Effector memory CD4-positive, alpha-beta T cell (primary cell): ENCODE measurements around the gene TAF11.
"Not testable (repeated sequence)": the region's sequence is repeated elsewhere in the genome, so short reads cannot be mapped to it uniquely, and the experiment has no call there.

Experiments
- DNase-seq, 3 donors: peaks; one replicate each; pipeline ENCODE4 v3.0.0-alpha.2; 2020
- H3K27ac ChIP-seq: 2 replicates; pipeline ENCODE4 v1.7.0; 2013; ENCODE audit warnings: mild to moderate bottlenecking, low read length, moderate library complexity; ENCODE audit not compliant: insufficient read depth, poor library complexity, severe bottlenecking
- H3K27me3 ChIP-seq: replicated peaks from 2 replicates; pipeline ENCODE4 v1.7.0; 2013; ENCODE audit warnings: mild to moderate bottlenecking, low read length; ENCODE audit not compliant: insufficient read depth, control insufficient read depth, poor library complexity, severe bottlenecking
- H3K36me3 ChIP-seq: 2 replicates; pipeline ENCODE4 v1.7.0; 2013; ENCODE audit warnings: mild to moderate bottlenecking, low read length, moderate library complexity; ENCODE audit not compliant: control insufficient read depth, insufficient read depth
- H3K4me1 ChIP-seq: 2 replicates; pipeline ENCODE4 v1.7.0; 2013; ENCODE audit warnings: low read length, mild to moderate bottlenecking; ENCODE audit not compliant: control insufficient read depth, insufficient read depth, poor library complexity, severe bottlenecking
- H3K4me3 ChIP-seq: 2 replicates; pipeline ENCODE4 v1.7.0; 2013; ENCODE audit warnings: low read length, low read depth, mild to moderate bottlenecking; ENCODE audit not compliant: insufficient read depth, poor library complexity, severe bottlenecking
- H3K9me3 ChIP-seq: 2 replicates; pipeline ENCODE4 v1.7.0; 2013; ENCODE audit warnings: mild to moderate bottlenecking, low read length, moderate library complexity; ENCODE audit not compliant: control insufficient read depth

The TAF11 gene

DNA sequence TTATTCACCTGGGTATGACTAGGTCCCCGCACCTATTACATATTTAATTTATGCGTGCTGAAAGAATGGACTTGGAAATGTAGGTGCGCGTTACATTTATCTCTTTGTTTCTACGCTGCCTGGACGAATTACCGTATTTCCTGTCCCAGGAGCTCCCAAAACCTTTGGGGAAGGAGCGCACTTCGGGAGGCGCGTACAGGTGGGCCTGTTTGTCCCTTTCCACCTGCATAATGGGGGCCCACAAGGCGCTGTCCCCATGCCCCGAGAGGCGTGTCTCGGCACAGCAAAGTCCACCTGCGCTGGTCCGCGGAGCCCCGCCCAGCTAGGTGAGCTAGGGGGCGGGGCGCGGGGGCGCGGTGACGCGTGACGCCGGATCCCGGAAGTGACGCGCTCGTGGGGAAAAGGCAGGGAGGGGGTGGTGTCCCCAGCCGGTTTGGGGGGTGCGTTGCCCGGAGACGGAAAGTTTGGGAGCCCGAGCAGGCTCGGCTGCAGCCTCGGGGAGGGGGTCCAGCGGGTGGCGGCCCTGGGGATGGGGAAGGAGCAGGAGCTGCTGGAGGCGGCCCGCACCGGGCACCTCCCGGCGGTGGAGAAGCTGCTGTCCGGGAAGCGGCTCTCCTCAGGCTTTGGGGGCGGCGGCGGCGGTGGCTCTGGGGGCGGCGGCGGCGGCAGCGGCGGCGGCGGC, 1.2 kb upstream of the TAF11 start, which contains the start of gene ANKS1A:
TSS of gene ANKS1A (plus strand) at position 382 of the 682 bp plus-strand sequence. CDS start at position 530, 148 bp downstream.
- Histone ChIP-seq H3K27ac (peak within 1 kb of the TSS; percentile 91), H3K4me3 (peak within 1 kb of the TSS; percentile 87), H3K4me1 (peaks cover 15% of the 10 kb centered on the region), H3K27me3 (no peaks in the 10 kb centered on the region), H3K9me3 (no peaks in the 10 kb centered on the region), H3K36me3 (peaks cover 5% of the 10 kb centered on the region)
- DNase-seq: peak; percentile 84 to 89 (median 87)

DNA sequence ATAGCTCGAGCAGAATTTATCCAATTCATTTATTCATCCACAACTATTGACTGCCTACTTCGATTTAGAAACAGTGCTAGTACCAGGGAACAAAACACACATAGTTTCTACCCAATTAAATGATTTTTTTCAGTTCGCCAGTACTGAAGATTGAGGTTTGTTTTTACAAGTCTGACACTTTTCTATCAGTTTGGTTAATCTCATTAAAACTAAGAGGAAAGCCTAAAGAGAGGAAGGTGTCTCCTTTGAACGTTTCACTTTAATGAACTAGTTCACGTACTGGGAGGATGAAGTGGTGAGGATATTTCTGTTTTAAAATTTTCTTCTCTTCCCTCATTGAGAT, 643 bp upstream of the TAF11 start:
- Histone ChIP-seq H3K36me3 (peaks cover 5% of the 10 kb centered on the region), H3K4me3 (peak overlapping the region; percentile 87), H3K9me3 (no peaks in the 10 kb centered on the region), H3K4me1 (peaks cover 15% of the 10 kb centered on the region), H3K27me3 (no peaks in the 10 kb centered on the region), H3K27ac (peak overlapping the region; percentile 91)
- no peak for DNase-seq

DNA sequence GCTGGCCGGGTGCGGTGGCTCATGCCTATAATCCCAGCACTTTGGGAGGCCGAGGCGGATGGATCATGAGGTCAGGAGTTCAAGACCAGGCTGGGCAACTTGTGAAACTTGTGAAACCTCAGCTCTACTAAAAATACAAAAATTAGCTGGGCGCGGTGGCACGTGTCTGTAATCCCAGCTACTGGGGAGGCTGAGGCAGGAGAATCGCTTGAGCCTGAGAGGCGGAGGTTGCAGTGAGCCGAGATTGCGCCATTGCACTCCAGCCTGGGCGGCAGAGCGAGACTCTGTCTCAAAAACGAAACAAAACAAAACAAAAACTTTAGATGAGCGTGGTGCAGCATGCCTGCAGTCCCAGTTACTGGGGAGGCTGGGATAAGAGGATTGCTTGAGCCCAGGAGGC, 2.0 kb downstream of the TAF11 start:
- not testable (repeated sequence) for H3K4me3 ChIP-seq, DNase-seq, H3K27me3 ChIP-seq, H3K9me3 ChIP-seq, H3K27ac ChIP-seq
- H3K36me3 ChIP-seq: peaks cover 18% of the 10 kb centered on the region
- peaks cover 15% of the 10 kb centered on the region for H3K4me1 ChIP-seq

DNA sequence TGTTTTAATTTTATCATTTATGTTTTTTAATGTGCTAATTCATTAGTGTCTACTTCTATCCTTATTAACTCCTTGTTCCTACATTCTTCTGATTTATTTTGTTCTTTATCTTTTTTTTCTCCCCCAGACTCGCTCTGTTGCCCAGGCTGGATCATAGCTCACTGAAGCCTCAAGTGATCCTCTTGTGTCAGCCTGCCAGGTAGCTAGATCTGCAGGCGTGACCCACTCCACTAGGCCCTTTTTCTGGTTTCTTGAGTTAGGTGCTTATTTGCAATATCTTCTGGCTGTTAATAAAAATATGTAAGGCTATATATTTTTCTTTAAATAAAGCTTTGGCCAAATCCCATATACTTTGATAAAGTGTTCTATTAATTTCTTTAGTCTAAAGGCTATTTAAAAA, 2.8 kb downstream of the TAF11 start:
- Histone ChIP-seq H3K4me1 (peaks cover 8% of the 10 kb centered on the region), H3K4me3 (no peak overlapping the region), H3K27ac (no peak overlapping the region), H3K27me3 (no peaks in the 10 kb centered on the region), H3K36me3 (peaks cover 23% of the 10 kb centered on the region), H3K9me3 (no peaks in the 10 kb centered on the region)
- DNase-seq: no peak

DNA sequence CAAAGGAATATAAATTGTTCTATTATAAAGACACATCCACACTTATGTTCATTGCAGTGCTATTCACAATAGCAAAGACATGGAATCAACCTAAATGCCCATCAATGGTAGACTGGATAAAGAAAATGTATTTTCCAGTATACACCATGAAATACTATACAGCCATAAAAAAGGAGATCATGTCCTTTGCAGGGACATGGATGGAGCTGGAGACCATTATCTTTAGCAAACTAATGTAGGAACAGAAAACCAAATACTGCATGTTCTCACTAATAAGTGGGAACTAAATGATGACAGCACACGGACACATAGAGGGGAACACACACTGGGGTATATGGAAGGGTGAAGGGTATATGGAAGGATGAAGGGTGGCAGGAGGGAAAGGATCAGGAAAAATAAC, 3.8 kb downstream of the TAF11 start:
- not testable (repeated sequence) for H3K27me3 ChIP-seq, H3K9me3 ChIP-seq, H3K4me1 ChIP-seq, DNase-seq, H3K27ac ChIP-seq, H3K4me3 ChIP-seq
- peaks cover 29% of the 10 kb centered on the region for H3K36me3 ChIP-seq

DNA sequence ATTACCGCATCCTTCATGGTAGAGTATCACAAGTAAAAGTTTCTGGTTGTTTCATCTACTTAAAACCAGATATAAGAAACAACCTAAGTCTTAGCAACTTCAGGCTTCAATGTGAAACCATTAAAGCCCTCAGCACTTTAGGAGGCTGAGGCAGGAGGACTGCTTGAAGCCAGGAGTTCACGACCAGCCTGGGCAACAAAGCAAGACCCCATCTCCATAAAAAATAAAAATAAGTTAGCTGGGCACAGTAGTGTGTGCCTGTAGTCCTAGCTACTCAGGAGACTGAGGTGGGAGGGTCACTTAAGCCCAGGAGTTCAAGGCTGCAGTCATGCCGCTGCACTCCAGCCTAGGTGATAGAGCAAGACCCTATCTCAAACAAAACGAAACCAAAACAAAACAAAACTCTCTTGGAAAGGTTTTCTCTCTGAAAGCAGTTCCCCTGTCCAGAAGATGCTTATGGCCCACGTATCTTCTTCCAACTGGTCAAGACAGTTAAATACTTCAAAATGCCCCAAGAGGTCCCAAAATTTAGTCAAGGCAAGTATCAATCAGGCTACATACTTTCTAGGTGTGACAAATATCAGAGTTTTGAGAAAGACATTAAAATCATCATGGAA, 9.9 kb downstream of the TAF11 start:
- peaks cover 45% of the 10 kb centered on the region for H3K36me3 ChIP-seq

DNA sequence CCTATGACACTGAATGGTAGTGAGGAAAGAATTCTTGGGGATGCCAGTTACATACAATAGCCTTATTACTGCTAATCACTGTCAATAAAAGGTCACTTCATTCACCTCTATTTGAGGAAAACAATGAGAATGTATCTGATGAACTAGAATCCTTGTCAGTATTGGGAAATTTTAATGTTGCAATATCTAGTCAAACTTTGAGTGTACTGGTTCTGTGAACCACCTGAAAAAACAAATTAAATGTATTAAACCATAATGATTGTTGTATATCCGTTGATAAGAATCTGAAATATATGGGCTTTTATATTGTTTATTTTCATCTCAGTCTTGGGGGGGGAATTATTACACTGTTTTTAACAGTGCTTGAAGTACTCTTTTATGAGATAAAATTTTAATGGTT, 10.6 kb downstream of the TAF11 start:
- Histone ChIP-seq H3K27me3 (no peaks in the 10 kb centered on the region), H3K4me1 (no peaks in the 10 kb centered on the region), H3K27ac (no peak overlapping the region), H3K9me3 (no peaks in the 10 kb centered on the region), H3K36me3 (peaks cover 47% of the 10 kb centered on the region), H3K4me3 (no peak overlapping the region)
- no peak for DNase-seq

More for the DNA sequence above, 9.9 kb downstream of the TAF11 start:
- DNase-seq: no peak
- no peak overlapping the region for H3K27ac ChIP-seq
- no peaks in the 10 kb centered on the region for H3K27me3 ChIP-seq
- H3K4me3 ChIP-seq: no peak overlapping the region
- no peaks in the 10 kb centered on the region for H3K4me1 ChIP-seq
- H3K9me3 ChIP-seq: no peaks in the 10 kb centered on the region

DNA sequence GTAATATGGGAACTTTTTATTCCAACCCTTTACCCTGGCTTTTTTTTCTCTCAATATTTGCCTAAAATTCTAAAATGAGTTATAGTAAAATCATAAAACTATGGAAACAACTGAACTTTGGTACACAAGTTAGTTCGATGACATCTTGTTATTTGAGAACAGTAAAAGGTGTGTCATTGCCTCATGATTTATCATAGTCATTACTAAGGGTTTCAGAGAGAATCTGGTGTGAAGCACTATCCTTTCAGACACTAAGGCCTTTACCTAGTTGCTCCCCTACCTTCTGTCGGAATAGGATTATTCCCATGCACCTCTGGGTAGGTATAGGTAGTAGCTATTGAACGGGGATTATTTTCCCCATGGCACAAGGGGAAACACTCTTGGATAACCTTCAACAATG, 11.4 kb downstream of the TAF11 start:
- no peak for DNase-seq
- Histone ChIP-seq H3K27ac (no peak overlapping the region), H3K4me1 (no peaks in the 10 kb centered on the region), H3K27me3 (no peaks in the 10 kb centered on the region), H3K9me3 (no peaks in the 10 kb centered on the region), H3K36me3 (peaks cover 55% of the 10 kb centered on the region), H3K4me3 (no peak overlapping the region)

DNA sequence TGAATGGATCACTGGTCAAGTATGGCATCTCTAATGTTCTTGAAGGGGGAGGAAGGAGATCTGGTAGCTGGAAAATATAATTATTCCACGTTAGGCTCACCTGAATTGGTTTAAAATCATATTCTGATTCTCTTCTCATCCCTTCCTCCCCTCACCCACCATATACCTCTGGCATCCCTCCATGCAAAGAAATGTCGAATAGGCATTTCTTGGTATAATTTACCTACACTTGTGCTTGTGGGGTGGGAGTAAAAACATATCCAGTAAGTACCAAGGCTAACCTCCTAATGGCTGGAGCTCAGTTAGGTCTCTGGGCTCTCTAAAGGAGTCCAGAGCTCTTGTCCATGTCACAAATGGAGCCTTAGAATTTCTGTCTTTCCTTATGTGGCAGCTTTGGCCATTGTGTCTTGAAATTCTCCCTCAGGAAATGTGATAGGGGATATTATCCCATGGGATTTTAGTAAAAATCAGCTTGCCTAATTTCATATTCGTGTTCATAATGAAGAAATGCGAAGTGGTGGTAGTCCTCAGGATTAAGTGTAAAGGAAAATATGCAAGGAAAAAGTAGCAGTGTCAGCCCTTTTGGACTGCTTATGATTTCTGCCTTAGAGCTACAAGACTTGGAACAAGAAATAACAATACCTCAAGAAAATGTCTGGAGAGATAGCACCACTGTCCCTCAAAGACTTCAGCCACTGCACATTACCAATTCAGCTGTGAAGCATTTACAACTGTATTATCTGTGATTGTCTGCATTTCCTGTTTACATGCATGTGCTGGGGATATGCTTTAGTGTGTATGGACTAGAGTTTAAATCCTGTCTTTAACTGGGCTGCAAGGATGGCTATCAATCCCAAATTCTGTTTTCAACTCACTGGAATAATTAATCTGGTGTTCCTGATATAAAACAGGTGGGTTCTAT, 12.3 kb downstream of the TAF11 start:
- H3K27me3 ChIP-seq: no peaks in the 10 kb centered on the region
- no peak for DNase-seq
- no peak overlapping the region for H3K27ac ChIP-seq
- no peaks in the 10 kb centered on the region for H3K4me1 ChIP-seq
- no peaks in the 10 kb centered on the region for H3K9me3 ChIP-seq
- no peak overlapping the region for H3K4me3 ChIP-seq
- peaks cover 56% of the 10 kb centered on the region for H3K36me3 ChIP-seq

DNA sequence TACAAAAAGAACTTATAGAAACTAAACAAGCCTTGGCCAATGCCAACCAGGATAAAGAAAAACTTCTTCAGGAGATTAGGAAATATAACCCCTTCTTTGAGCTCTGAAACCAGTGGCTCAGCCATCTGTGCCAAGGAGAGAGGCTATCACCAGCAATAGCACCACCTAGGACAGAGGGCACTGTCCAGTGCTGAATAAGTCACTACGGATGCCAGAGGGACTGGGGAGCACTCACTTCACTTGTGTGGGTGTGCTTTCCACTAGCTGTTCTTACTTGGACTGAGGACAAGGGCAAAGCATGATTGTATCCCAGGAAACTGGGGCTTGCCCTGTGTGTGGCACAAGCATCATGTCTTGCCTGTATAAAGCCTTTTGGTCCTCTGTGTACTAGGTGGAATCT, 15.5 kb downstream of the TAF11 start:
- H3K27ac ChIP-seq: no peak overlapping the region
- DNase-seq: no peak
- H3K9me3 ChIP-seq: no peaks in the 10 kb centered on the region
- no peaks in the 10 kb centered on the region for H3K4me1 ChIP-seq
- no peaks in the 10 kb centered on the region for H3K27me3 ChIP-seq
- no peak overlapping the region for H3K4me3 ChIP-seq
- peaks cover 37% of the 10 kb centered on the region for H3K36me3 ChIP-seq
